HG03442 (cell line): ENCODE results near the gene ANKHD1.
"Not testable (repeated sequence)": the region's sequence is repeated elsewhere in the genome, so short reads cannot be mapped to it uniquely, and the experiment has no call there.

Experiments used
- ATAC-seq: cut with Tn5 transposase; IDR thresholded peaks from one replicate; pipeline ENCODE4 v1.9.1; 2021; ENCODE audit warnings: mild to moderate bottlenecking, moderate library complexity; ENCODE audit not compliant: unreplicated experiment

ANKHD1 gene

GRCh38 chr5:140423609-140424008 is 22.0 kb downstream of the ANKHD1 start:
- ATAC-seq, result no peak

- ATAC-seq, result no peak
Observed at GRCh38 chr5:140424135-140424534, 22.5 kb downstream of the ANKHD1 start.

GRCh38 chr5:140427726-140428125 is 26.1 kb downstream of the ANKHD1 start:
- not testable (repeated sequence) for ATAC-seq

DNA sequence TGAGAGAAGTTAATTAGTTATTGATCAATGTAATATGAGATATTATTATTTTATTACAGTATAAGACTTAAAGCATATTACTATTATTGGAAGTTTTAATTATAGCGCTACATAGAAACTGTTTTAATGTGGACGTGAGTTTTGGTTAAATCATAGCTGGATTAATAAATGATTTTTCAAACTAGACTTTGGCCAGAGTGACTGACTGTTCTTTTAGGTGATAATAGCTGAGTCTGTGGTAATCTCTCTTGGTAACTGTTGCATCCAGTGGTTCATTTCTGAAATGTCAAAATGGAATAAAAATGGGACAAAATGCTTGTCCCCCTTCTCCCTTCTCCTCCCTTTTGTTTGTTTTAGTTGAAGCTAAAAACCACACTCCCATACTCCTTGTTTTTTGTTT is 28.1 kb downstream of the ANKHD1 start:
- ATAC-seq, result no peak

DNA sequence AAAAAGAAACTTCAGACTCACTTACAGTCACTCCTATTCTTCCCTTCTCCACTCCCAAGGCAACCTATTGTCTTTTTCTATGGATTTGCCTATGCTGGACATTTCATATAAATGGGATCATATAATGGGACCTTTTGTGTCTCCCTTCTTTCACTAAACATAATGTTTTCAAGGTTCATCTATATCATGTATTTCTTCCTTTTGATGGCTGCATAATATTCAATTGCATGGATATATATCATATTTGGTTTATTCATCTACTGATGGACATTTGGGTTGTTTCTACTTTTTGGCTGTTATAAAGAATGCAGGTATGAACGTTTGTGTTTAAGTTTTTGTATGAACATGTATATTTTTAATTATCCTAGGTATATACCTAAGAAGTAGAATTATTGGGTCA is 30.6 kb downstream of the ANKHD1 start:
- ATAC-seq, result no peak

DNA sequence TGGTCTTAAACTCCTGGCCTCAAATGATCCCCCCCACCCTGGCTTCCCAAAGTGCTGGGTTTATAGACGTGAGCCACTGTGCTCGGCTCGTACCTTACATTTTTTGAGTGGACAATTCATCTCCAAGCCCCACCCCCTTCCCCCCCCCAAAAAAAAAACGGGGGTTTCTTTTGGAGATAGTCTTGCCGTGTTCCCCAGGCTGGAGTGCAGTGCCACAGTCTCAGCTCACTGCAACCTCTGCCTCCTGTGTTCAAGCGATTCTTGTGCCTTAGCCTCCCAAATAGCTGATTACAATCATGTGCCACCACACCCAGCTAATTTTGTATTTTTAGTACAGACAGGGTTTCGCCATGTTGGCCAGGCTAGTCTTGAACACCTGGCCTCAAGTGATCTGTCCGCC is 31.3 kb downstream of the ANKHD1 start:
- no peak for ATAC-seq

GRCh38 chr5:140457368-140457767 is 55.7 kb downstream of the ANKHD1 start:
- ATAC-seq, result not testable (repeated sequence)

GRCh38 chr5:140466981-140467742 is 65.5 kb downstream of the ANKHD1 start:
- no peak for ATAC-seq

DNA sequence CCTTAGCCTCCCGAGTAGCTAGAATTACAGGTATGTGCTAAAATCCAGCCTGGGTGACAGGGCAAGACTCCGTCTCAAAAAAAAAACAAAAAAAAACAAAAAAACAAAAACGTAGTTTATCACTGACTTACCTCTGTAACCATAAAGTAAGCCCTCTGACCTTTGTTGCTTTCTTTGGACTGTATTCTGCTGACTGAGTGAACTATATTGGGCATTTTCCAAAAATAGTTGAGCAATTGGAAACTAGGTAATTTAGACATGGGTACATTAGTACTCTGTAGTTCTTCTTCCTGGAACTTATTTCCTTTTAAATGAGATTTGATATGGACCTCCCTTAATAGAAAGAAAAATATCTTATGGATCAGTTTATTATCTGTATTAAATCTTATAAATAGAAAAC is 66.6 kb downstream of the ANKHD1 start:
- no peak for ATAC-seq

DNA sequence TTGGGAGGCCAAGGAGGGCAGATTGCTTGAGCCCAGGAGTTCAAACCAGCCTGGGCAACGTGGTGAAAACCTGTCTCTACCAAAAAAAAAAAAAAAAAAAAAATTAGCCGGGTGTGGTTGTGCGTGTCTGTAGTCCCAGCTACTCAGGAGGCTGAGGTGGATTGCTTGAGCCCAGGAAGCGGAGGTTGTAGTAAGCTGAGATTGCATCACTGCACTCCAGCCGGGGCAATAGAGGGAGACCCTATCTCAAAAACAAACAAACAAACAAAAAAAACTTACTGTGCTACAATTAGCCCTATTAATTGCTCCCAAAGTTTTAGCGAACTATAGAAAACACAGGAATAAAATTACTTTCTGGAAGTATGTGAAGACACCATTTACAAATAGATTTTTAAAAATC is 67.6 kb downstream of the ANKHD1 start:
- ATAC-seq, result no peak

DNA sequence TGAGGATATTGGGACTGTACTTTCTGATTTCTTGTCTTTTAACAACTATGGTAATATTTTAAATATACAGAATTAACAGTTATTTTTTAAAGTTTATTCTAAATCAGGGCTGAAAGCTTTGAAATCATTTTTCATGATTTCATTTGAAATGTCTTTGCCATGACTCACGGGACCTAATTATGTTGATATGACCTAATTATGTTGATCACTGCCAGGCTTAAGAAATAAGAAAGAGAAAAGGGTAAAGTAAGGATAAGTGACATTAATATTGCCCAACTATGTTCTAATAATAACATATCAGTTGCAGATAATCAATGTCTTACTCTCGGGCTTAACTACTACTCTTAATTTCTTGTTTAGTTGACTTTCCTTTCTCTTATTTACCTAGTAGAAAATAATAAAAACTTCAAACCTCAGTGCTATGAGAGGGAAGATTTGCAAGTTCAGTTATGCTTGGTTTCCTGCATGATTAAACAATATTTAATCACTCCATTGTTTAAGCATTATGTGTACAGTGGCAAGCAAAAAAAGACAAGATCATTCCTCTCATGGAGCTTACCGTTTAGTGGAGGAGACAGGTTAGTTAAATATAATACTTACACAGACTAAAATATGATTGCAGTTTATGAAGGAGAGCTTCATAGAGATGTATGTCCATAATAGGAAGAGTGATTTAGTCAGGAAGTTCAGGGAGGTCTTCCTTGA is 78.8 kb downstream of the ANKHD1 start:
- no peak for ATAC-seq

DNA sequence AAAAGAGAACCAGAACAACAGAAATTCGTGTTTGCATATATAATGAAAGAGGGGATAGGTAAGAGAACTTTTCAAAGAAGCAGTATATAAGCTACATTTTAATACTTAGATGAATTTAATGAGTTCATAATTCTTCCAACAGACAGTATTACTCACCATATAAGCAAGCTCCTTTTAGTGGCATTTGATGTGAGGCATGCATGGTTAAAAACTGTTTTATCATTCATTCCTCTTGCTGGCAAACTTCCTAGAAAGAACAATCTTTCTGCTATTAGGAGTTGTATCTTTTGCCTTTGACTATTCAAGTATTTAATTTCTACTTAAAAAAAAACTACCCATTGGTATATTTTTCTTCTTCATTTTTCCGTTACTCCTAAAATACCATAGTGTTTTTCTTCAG is 80.1 kb downstream of the ANKHD1 start:
- no peak for ATAC-seq

DNA sequence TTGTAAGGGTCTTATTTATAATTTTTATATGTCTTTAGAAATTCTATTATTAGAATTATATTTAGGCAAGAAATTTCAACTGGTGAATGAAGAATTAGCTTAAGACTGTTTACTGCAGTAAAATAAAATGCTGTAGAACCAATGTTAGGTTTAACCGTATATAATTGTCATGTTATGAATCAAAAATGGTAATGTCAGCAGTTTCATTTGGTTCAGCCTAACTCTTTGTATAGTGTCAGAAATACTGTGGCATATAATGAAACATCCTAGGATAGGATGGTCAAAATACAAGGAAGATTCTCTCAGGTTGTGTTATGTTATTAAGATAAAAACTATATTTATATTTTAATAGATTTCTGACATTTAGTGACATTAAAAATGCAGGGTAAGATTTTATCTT is 81.4 kb downstream of the ANKHD1 start:
- ATAC-seq, result no peak

- not testable (repeated sequence) for ATAC-seq
Observed at GRCh38 chr5:140488141-140488540, 86.5 kb downstream of the ANKHD1 start.

GRCh38 chr5:140488914-140489313 is 87.3 kb downstream of the ANKHD1 start:
- no peak for ATAC-seq

- ATAC-seq, result no peak
Observed at GRCh38 chr5:140497897-140498296, 96.3 kb downstream of the ANKHD1 start.

- no peak for ATAC-seq
Observed at GRCh38 chr5:140498591-140498990, 97.0 kb downstream of the ANKHD1 start.

GRCh38 chr5:140502834-140503233 is 101.2 kb downstream of the ANKHD1 start:
- ATAC-seq, result no peak

GRCh38 chr5:140509898-140510297 is 108.3 kb downstream of the ANKHD1 start:
- no peak for ATAC-seq

DNA sequence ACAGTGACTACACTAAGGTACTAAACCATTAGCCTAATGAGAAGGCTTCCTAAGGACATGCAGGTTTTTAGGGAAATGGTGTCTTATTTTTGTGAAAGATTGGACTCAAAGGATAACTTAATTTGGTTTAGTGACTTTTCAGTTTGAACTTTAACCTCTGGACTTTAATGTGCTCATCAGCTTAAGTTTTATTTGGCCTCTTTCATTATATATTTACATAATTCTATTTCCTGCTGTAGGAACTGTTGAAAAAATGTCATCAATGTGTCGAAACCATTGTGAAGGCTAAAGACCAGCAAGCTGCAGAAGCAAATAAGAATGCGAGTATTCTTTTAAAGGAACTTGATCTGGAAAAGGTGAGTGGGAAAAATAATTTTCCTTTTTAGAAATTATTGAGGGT is 111.5 kb downstream of the ANKHD1 start:
- ATAC-seq, result no peak

- no peak for ATAC-seq
Observed at GRCh38 chr5:140524003-140524402, 122.4 kb downstream of the ANKHD1 start.

- ATAC-seq, result no peak
Observed at GRCh38 chr5:140540227-140540626, 138.6 kb downstream of the ANKHD1 start.
